Adipose tissue (tissue), 3 donors: Measurements from ENCODE around the gene ANTXRL. TPM values are rescaled to one million over a fixed set of nuclear protein-coding genes. Genes with fewer than 3 reads are reported as not detected.
"Not testable (repeated sequence)": the region's sequence is repeated elsewhere in the genome, so short reads cannot be mapped to it uniquely, and the experiment has no call there.

Experiments
- H3K27ac ChIP-seq: one replicate; pipeline ENCODE4 v1.5.1; 2013; ENCODE audit warnings: low read depth, low read length
- WGBS, 3 donors: extraction: QIAGEN DNeasy Blood & Tissue Kit; methylation state at CpG; one replicate each; pipeline ENCODE4 v1.1.7; 2013; 5-methylcytosine and 5-hydroxymethylcytosine counted together
- polyA plus RNA-seq, 3 donors: library from polyadenylated mRNA; stranded (reverse); fragments of 200-250 nt; gene quantifications; one replicate each; pipeline ENCODE4 v1.2.3, GENCODE V29; 2013
- donor health status: healthy with polysubstance abuse.
- donor health status: Bipolar disorder and iron deficiency.
- donor health status: healthy.

ANTXRL gene
- polyA plus RNA-seq, result 1 to 10 TPM in 1 of 3 donors, not detected in 2; 1.9 TPM

DNA sequence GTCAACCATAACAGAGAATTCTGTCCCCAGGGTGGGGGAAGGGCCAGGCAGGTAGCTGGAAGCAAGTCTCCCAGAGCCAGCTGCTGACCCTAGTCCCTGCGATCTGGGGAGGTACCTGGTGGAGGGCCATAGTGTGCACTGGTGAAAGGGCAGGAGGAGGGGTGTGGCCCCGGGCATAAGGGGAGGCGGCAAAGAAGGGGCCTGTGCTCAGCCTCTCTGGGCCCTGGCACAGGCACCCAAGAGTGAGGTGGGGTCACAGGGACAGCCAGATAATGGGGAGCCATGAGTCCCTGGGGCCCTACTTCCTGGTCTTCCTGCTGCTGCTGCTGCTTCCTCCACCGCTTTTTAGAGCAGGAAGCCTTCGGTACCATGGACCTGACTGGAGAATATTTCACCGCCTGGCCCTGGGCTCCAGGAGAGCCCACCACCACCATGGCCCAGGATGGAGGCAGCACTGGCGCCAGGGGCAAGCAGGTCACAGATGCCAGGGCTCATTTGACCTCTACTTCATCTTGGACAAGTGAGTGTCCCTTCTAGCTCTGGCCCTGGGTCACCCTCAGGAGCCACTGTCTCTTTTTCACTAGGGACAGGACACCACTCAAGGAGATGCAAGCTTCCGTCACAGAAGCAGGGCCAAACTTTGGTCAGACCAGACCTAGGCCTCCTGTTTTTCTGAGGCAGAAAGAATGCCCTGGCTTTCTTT is at the start of gene ANTXRL:
ANTXRL (plus strand) TSS at position 7 of the 703 bp plus-strand sequence; CDS start at position 273, 266 bp downstream.
- 88 to 91% (median 88%) methylated on average over 8 of the region's 8 CpGs for WGBS, 3 donors
- no peak within 1 kb of the TSS for H3K27ac ChIP-seq

DNA sequence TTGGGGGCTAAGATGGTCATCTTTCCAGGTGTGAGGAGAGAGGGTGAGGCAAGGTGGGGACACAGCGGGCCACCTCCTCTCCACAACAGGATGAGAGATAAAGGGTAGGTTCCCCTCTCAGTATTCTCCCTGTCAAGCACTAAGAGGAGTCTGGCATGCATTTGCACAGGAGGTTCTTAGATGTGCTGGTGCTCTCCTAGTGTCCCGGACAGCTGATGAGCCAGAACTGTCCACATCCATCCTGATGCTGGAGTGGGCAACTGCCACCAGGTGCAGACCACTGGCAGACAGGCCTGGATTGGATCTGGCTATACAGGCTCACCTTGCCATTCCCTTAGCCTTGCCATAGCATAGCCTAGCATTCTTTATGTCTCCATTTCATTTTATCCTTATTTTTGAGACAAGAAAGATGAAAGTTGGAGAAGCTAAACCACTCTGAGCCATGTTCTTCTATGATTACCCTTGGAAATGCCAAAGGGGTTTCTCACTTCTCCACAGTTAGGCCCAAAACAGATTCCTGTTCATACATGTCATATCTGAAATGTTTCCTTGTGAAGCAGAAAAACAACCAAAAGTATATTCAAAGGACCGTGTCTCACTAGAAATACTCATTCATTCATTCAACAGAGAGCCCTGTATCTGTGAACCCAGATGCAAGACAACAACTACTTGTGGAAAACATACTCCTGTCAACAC is 48.8 kb upstream of the ANTXRL start:
- no peak overlapping the region for H3K27ac ChIP-seq
- 79 to 95% (median 93%) methylated on average over 3 of the region's 3 CpGs for WGBS, 3 donors

DNA sequence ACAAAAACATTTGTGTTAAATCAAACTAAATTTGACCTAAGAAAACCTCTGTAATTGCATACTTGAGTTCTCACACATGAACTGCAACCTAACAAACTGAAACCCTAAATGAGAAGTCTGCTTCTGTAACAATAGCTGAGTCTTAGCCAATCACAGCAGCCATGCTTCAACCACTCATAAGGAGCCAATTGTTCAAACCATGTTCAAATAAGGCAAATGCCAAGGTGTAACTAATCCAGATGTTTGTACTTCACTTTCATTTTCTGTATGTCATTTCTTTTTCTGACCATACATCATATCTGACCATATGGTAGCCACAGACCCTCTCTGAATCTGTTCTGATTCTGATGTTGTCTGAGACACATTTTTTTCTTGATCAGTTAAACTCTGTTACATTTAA is 47.5 kb upstream of the ANTXRL start:
- no peak overlapping the region for H3K27ac ChIP-seq

DNA sequence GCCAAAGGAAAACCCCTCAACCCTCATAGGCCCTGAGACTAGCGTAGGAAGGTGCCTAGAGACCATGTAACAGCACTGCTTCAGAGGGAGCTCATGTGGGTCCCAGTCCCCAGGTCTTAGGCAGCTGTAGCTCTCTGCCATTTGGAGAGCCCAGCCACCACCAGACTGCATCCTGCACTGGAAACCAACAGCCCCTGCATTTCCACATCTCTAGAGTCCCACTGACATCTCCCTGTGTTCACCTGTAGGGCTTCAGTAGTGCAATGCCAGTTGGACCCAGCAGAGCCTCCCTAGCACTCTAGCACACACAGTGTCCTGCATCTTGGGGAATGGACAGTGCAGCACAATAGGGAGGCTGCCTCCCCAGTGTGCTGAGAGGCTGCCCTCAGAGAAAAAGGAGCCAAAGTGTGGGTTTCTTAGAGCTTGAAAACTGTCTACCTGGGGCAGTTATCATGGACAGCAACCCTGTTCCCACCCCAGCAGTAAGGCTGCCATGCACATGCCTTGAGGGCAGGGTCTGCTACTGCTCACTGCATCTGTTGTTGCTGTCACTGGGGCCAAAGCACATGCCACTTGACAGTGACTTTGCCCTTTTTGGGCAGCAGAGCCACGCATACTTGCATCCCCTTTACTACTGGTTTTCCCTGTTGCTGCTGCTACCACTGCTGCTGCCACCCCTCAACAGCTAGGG is 46.7 kb upstream of the ANTXRL start:
- no peak overlapping the region for H3K27ac ChIP-seq
- 70 to 92% (median 92%) methylated on average over 2 of the region's 2 CpGs for WGBS, 3 donors

DNA sequence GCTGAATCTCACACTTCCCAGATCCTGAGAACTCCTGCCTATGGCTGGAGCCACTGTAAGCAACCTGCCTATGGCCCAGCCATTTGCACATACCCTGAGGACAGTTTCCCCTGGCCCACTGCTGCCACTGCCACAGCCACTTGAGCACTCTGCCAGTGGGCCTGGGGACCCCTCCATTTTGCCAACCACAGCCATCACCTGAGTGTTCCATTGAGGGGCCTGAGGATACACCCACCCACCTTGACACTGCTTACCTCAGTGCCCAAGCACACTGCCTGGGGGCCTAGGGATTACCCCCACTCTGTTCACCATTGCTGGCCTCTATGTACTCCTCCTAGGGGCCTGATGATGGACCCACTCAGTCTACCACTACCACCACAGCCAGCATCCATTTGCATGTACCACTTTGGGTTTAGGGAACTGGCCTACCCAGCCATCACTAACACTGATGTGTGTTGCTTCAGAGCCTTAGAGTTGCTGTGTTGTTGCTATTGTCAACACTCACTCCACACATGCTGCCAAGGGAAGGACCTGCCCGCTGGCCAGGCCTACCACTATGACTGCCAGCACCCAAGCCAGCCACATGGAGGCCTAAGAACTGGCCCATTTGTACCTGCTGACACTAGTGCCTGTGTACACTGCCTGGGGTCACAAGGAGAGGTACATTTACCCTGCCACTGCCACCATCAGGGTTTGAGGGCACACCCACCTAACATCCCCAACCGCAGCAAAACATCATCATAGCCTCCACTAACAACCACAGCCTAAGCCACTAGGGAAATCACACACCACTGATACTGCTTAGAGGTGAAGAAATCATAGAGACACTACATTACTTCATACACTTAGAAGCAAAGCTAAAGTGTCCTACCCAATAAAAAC is 45.9 kb upstream of the ANTXRL start:
- H3K27ac ChIP-seq, result no peak overlapping the region
- WGBS, 3 donors, result 93 to 98% (median 97%) methylated on average over 2 of the region's 2 CpGs

DNA sequence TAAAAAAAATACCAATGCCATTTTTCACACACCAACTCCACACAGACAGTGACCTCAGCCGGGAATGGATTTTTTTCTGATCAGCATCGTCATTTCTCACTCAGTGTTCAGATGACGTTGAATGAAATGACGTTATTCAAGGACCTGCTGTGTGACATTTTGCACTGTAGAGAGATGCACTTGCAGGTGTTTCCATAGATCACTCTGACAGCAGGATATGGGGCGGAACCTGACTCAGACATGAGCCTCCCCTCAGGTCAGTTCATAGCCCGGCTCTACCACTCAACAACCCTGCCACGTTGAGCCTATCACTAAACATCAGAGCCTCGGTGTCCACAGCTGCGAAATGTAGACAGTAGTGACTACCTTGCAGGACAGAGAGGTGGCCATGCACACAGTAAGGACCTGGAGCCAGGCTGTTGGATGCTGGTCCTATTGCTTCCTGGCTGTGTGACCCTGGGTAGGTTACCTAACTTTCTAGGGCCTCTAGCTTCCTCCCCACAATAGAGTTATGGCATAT is 41.4 kb upstream of the ANTXRL start:
- 83 to 90% (median 83%) methylated on average over 9 of the region's 9 CpGs for WGBS, 3 donors
- no peak overlapping the region for H3K27ac ChIP-seq

DNA sequence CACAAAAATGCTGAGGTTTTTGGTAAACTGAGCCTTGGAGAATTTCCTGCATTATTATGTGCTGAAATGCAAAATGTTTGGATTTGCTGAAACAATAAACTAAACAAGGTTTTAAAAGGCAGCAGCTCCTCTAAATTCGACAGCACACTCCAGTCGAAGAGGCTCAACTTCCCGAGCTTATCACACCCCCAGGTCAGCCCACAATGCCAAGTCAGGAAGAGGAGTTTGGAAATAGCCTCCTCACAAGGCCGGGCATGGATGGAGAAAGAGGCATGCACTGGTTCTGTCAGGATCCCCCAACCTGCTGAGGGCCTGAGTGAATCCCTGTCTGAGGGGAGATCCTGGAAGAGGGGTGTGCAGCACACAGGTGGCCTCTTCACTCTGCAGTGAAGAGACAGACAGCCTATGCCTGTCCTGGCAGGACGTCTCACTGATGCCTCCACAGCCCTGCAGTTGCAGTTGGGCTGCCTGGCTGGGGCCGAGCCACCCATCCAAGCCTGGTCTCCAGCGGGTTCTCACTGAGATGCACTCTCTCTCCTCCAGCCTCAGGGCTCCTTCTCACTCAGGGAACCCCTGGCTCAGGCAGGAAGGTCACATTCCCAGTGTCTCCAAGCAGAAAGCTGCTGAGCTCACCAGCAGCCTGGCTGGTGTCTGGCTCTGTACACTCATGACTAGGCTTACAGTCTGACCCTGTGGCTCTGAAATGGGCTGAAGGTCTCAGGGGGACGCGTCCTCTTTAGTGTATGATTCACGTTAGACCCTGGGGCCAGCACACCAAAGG is 40.2 kb upstream of the ANTXRL start:
- WGBS, 3 donors, result 81 to 94% (median 84%) methylated on average over 9 to 10 of the region's 10 CpGs
- H3K27ac ChIP-seq, result not testable (repeated sequence)

DNA sequence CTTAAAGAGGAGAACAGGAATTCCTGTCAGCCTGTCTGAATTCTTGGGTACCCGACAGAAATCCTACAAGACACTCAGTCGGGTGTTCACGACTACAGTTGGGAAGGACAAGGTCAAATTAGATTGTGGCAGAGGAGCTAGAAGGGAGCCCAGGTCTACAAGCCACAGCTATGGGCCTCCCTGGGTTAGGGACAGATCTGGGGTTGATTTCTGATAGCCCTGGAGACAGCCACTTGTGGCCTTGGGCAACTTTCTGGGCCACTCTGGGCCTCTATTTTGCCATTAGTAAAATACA is 39.7 kb upstream of the ANTXRL start:
- no peak overlapping the region for H3K27ac ChIP-seq
- WGBS, 3 donors, result 85 to 92% (median 86%) methylated on average over 3 of the region's 3 CpGs

DNA sequence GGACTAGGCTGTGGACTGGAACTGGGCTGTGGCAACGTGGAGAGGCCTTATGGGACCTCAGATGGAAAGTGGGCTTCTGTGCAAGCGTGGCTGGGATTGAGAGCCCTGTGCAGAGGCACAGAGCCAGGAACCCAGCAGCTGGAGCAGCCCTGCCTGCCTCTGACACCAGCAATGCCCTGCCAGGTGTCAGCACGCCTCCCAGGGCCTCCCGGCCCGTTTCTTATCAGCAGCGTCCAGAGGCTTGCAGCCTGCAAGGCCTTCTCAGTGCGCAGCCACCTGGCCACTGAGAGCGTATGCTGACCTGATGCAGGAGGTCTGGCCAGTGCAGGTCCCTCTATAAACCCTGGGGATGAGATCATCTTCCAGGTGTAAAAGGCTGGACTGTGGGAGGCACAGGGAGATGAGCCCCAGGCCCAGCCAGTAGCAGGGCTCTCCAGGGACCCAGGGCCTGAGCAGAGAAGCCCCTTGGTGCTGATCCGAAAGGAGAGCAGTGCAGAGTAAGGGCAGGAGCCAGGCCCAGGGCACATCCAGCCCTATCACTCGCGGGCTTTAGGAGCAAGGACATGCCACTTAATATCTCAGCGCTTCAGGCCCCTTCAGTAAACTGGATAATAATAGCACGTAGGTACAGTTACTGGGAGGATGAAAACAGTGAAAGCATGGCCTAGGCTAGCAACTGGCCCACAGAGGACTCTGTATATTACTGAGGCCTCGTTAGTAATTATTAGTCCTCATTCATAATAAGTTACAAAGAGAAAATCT is 38.8 kb upstream of the ANTXRL start:
- WGBS, 3 donors, result 46 to 90% (median 87%) methylated on average over 14 of the region's 14 CpGs
- no peak overlapping the region for H3K27ac ChIP-seq

DNA sequence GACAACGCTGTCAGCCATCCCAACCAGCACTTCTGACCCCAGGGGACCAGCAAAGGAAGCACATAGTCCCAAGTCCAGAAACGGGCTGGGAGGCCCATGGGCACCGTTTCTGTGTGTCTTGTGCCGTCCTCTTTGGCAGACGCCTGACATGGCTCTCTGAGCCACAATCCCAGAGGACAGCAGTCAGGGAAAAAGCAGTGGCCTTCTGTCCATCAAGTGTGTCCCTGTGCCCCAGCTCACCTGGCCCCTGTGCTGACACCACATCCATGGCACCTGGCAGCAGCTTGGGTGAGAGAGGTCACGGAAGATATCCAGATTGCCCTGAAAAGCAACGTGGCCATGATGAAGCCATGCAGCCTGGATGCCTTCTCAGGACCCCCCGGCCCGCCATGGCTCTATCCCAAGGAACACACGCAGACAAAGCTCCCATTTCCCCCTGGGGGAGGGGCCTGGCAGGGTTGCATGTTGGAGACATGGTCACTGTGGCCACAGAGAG is 38.1 kb upstream of the ANTXRL start:
- WGBS, 3 donors, result 65 to 71% (median 65%) methylated on average over 10 of the region's 10 CpGs
- H3K27ac ChIP-seq, result no peak overlapping the region

DNA sequence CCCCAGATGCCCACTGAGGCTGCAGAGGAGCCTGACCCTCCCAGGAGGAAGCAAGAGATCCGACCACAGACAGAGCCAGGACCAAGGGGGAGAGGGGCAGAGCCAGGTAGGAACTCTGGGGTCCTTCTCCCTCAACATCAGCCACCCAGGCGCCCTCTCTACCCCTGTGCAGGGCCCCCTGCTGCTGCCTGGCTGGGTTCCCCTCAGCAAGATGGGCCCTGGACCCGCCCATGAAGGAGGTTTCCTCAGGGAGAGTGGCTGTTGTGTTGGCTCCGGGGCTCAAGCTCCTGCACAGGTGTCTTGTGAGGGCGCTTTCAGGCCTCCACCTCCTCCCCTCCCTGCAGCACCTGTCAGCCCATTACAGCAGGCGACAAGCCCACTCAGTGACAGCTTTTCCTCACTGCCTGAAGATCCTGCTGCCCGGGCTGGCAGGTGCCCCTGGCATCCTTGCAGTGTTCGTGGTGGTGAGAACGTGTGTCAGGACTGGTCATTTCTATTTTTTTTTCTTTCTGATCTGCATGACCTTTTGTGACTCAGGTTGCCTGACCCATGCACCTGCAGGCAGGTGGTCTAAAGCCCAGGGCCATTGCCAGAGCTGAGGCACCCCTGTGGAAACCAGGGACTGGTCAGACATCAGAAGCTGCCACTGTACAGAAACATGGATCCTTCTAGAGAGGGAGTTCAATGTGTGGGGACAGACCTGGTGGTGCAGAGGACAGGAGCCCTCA is 37.0 kb upstream of the ANTXRL start:
- WGBS, 3 donors, result 88 to 93% (median 91%) methylated on average over 4 to 7 of the region's 9 CpGs
- H3K27ac ChIP-seq, result not testable (repeated sequence)

DNA sequence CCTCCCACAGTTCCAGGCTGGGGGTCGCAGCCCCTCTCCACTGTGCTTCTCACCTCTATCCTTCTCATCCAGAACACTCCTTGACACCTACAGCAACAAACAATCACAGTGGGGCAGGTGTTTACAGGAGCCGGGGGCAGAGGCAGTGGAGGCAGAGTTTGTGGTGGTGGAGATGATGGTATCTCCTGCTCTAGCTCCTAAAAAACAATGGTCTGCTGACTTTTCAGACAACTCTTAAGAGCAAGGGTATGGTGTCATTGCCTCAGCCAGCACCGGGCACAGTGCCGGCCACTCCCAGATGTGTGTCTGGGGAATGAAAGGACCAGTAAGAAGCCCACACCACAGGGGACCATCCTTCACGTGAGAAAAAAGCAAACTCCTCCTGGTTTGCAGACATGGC is 36.3 kb upstream of the ANTXRL start:
- 84 to 91% (median 90%) methylated on average over 5 of the region's 5 CpGs for WGBS, 3 donors
- no peak overlapping the region for H3K27ac ChIP-seq

DNA sequence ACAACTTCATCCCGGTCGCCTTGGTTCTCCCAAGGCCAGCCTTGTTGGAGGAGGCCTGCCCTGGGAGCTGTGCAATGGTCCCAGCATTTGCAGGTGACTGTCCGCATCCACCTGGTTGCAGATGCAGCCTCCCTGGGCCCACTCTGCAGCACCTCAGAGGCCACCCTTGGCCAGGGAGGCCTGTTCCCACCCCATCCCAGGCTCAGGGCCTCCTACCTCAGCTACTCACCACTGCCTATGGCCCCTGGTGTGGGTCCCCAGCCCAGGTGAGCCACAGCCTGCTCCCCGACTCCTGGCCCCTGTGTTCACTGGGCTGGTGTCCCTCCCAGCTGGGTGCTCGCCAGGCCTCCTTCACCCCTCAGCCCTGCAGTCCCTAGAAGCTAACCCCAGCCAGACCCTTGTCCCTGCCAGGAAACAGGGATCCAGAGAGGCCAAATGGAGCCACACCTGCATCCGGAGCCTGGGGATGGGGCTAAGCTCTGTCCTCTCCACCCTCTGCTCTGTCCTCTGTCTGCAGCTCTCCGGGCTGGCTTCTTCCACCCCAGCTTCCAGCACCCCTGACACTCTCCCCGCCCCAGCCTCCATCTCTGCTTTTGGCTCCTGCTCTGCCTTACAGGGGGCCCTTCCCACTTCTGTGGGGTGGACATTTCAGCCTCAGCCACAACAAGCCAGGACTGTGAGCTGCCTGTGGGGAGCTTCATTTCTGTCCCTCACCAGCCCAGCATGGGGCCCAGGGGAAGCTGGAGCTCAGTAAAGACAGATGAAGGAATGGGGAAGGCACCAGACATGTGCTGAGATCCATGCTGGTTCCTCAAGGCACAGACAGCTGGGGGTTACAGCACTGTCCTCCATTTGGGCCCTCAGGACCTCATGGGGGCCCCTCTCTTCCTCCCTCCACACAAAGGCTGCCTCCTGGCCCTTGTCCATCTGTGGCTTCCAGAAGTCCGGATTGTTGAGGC is 35.6 kb upstream of the ANTXRL start:
- WGBS, 3 donors, result 80 to 84% (median 82%) methylated on average over 9 of the region's 9 CpGs
- no peak overlapping the region for H3K27ac ChIP-seq

DNA sequence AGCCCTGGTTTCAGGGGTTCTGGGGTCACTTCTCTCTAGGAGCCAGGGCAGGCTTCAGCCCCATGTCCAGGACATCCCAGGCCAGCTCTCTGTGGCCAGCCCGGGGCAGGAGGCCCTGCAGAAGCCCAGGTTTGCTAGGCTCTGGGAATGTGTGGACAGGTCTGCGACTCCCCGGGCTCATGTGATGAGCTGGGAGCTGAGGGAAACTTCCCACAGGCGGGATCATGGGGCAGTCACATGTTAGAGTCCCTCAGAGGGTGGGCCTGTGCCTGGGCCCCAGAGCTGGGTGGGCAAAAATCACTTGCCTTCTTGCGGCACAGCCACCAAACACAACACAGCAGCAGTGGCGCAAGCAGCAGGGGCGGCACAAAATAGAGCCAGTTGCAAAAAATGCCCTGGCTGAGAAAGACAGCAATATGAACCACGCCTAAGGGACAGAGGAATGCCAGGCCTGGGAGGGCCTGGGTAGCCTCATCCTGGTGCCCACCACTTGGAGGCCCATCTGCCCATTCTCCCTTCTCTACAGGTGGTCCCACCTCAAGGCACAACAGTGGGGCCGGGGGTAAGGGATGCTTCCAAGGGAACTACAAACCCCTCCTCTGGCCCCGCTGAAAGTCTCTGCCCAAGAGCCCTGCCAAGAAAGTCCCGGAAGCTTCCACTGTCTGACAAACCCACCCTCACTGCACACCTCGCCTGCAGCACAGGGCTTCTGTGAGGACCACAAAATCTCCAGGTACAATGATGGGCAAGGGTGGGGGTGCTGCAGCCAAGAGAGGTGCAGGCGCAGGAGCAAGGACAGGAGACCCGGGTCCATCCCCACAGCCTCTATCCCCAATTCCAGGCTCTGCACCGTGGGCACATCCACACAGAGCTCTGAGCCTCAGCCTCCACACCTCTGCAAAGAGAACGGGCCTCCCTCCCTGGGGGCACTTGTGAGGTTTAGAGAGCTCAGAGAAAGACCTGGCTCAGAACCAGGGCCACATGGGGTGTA is 34.6 kb upstream of the ANTXRL start:
- 86 to 91% (median 88%) methylated on average over 16 of the region's 16 CpGs for WGBS, 3 donors
- H3K27ac ChIP-seq, result no peak overlapping the region
